K562 (cell line): ENCODE measurements around the gene AP2A2. TPM values are rescaled to one million over a fixed set of nuclear protein-coding genes. Genes with fewer than 3 reads are reported as not detected.

Experiments used
- ATAC-seq: fragments of 200-7000 bp; cut with Tn5 transposase; 3 replicates; pipeline ENCODE4 v1.9.1; 2020; ENCODE audit warnings: moderate library complexity
- BruUV-seq: library from RNA; stranded (reverse); fragments of 400-500 nt; replicated peaks from 2 replicates; lab custom pipeline; 2021; lab: Mats Ljungman, UMichigan
- CTCF ChIA-PET: fragments of 300-600 bp; formaldehyde crosslinking; extraction: SDS; loops from one replicate; lab custom pipeline; 2021; ENCODE audit warnings: low intra/inter-chr PET ratio; lab: Yijun Ruan, JAX
- POLR2A ChIA-PET: fragments of 300-600, 350-650 bp; sonication (Branson Sonifier 250); formaldehyde crosslinking; extraction: SDS; loops from one replicate; lab custom pipeline; 2021; ENCODE audit warnings: antibody characterized with exemption, inconsistent platforms; lab: Yijun Ruan, JAX
- DNase-seq, 4 experiments: peaks; one replicate each; pipeline versions ENCODE4 v3.0.0 to v3.0.0-alpha.2; 2011 to 2018; ENCODE audit warnings: low spot score in 3 of 4, mixed read lengths in 3 of 4; ENCODE audit errors: extremely low read depth in 1 of 4
- FAIRE-seq: peaks from 2 replicates; lab custom pipeline; 2011; peaks lifted over from hg19 to GRCh38; lab: Jason Lieb, UNC
- H2AFZ ChIP-seq: 2 replicates; pipeline ENCODE4 v1.6.0; 2011; ENCODE audit warnings: low read depth, low read length, control low read depth, inconsistent platforms
- H3K27ac ChIP-seq: fragments of 200-600 bp; 3 replicates; pipeline ENCODE4 v1.8.0; 2011; ENCODE audit warnings: low read depth, mild to moderate bottlenecking, control low read depth, inconsistent platforms, low read length, moderate library complexity, mixed read lengths; ENCODE audit errors: extremely low read depth
- H3K27me3 ChIP-seq, 2 experiments: fragments of 300-600 bp in 1 of 2; 2 replicates in 1 of 2; 3 replicates in 1 of 2; pipeline versions ENCODE4 v1.6.0 to v1.8.0; 2011; ENCODE audit warnings: inconsistent platforms in 2 of 2, low read length in 2 of 2, mild to moderate bottlenecking in 1 of 2, mixed read lengths in 1 of 2, moderate library complexity in 1 of 2; ENCODE audit not compliant: control insufficient read depth in 2 of 2, insufficient read depth in 2 of 2
- H3K36me3 ChIP-seq: fragments of 300-600 bp; 3 replicates; pipeline ENCODE4 v1.8.0; 2011; ENCODE audit warnings: mild to moderate bottlenecking, low read length, inconsistent platforms; ENCODE audit not compliant: control insufficient read depth, insufficient read depth
- H3K4me1 ChIP-seq, 2 experiments: fragments of 200-600 bp in 1 of 2; replicated peaks in 1 of 2; 2 replicates in 1 of 2; 3 replicates in 1 of 2; pipeline versions ENCODE4 v1.5.1 to v1.8.0; 2011; ENCODE audit warnings: inconsistent platforms in 2 of 2, low read length in 2 of 2, mild to moderate bottlenecking in 1 of 2, mixed read lengths in 1 of 2, moderate library complexity in 1 of 2; ENCODE audit not compliant: control insufficient read depth in 2 of 2, insufficient read depth in 2 of 2
- H3K4me2 ChIP-seq: 2 replicates; pipeline ENCODE4 v1.6.1; 2011; ENCODE audit warnings: low read length, control low read depth, inconsistent platforms, mixed read lengths; ENCODE audit not compliant: insufficient read depth
- H3K4me3 ChIP-seq: fragments of 200-600 bp; sonication (generic), shearing (Covaris generic); 2 replicates; pipeline ENCODE4 v1.5.1; 2016; ENCODE audit warnings: control low read depth, inconsistent platforms
- H3K79me2 ChIP-seq: fragments of 200-600 bp; 3 replicates; pipeline ENCODE4 v1.8.0; 2011; ENCODE audit warnings: low read length, inconsistent platforms; ENCODE audit not compliant: control insufficient read depth, insufficient read depth
- H3K9ac ChIP-seq, 2 experiments: 2 replicates each; pipeline versions ENCODE4 v1.6.0 to v1.6.1; 2011; ENCODE audit warnings: low read depth in 2 of 2, low read length in 2 of 2, control low read depth in 1 of 2, inconsistent platforms in 1 of 2, mild to moderate bottlenecking in 1 of 2, mixed read lengths in 1 of 2; ENCODE audit not compliant: insufficient read depth in 1 of 2
- H3K9me1 ChIP-seq: one replicate; pipeline ENCODE4 v1.6.0; 2011; ENCODE audit warnings: inconsistent platforms, mild to moderate bottlenecking, low read length, moderate library complexity; ENCODE audit not compliant: control insufficient read depth, insufficient read depth
- H3K9me3 ChIP-seq: replicated peaks from 2 replicates; pipeline ENCODE4 v1.5.1; 2011; ENCODE audit warnings: low read depth, low read length, inconsistent platforms; ENCODE audit not compliant: control insufficient read depth, insufficient read depth
- H4K20me1 ChIP-seq: replicated peaks from 2 replicates; pipeline ENCODE4 v1.6.1; 2011; ENCODE audit warnings: low read length, inconsistent platforms, mixed read lengths; ENCODE audit not compliant: control insufficient read depth, insufficient read depth
- ADNP ChIP-seq: fragments of 200-800 bp; sonication (Bioruptor generic); IDR thresholded peaks from 2 replicates; pipeline ENCODE4 v1.6.1; 2016; ENCODE audit warnings: missing genetic modification characterization, missing compliant biosample characterization
- FOXM1 ChIP-seq, 2 experiments: fragments of 450-650 bp in 1 of 2; sonication (generic) in 1 of 2; formaldehyde crosslinking in 1 of 2; IDR thresholded peaks; 2 replicates each; pipeline versions ENCODE4 v1.6.1 to v1.9.0; 2017 to 2022; ENCODE audit warnings: low read depth in 2 of 2, mild to moderate bottlenecking in 2 of 2, missing genetic modification reagents in 1 of 2, moderate library complexity in 1 of 2
- OTX1 ChIP-seq: fragments of 450-650 bp; formaldehyde crosslinking; IDR thresholded peaks from 2 replicates; pipeline ENCODE4 v1.4.0; 2022; ENCODE audit warnings: mild to moderate bottlenecking
- SMC3 ChIP-seq: conservative IDR thresholded peaks from 2 replicates; pipeline ENCODE4 v1.6.1; 2011; ENCODE audit warnings: low read depth, low read length, improper control_type of control experiment; ENCODE audit not compliant: insufficient read depth
- TAF1 ChIP-seq: IDR thresholded peaks from 2 replicates; pipeline ENCODE4 v1.6.1; 2011; ENCODE audit warnings: mild to moderate bottlenecking, low read length, moderate library complexity; ENCODE audit not compliant: insufficient read depth, control insufficient read depth, severe bottlenecking; ENCODE audit errors: extremely low read depth
- TCF3 ChIP-seq: sonication (generic); formaldehyde crosslinking; IDR thresholded peaks from 2 replicates; pipeline ENCODE4 v1.4.0; 2020; ENCODE audit warnings: mild to moderate bottlenecking, missing genetic modification reagents
- WGBS: fragments of 100-300 bp; shearing (Covaris generic); methylation state at CpG from one replicate; pipeline ENCODE4 v1.1.6; 2016; ENCODE audit warnings: low coverage, mixed read lengths; ENCODE audit not compliant: insufficient coverage; ENCODE audit errors: missing lambda C conversion rate; 5-methylcytosine and 5-hydroxymethylcytosine counted together
- in situ Hi-C: fragments of 300-500 bp; cut with MboI; formaldehyde crosslinking; loops from 4 replicates; pipeline ENCODE4 v1.15.0; 2018; ENCODE audit warnings: inconsistent platforms, mixed read lengths
- intact Hi-C: fragments of 100-400 bp; cut with micrococcal nuclease; formaldehyde crosslinking; loops from 2 replicates; pipeline ENCODE4 v1.14.2; 2022
- polyA plus RNA-seq, 8 experiments: library from polyadenylated mRNA; depleted of rRNA in 4 of 8; stranded (reverse) in 5 of 8; unstranded in 3 of 8; fragments of >200 nt; fragmentation: Nextera tagmentation in 2 of 8; fragmentation: Illumina TruSeq in 1 of 8; extraction: Ambion mirVana in 2 of 8; extraction: Trizol in 1 of 8; gene quantifications; 2 replicates each; pipeline versions ENCODE4 v1.2.1 to v1.2.3, GENCODE V29; 2011 to 2014; ENCODE audit warnings: inconsistent platforms in 1 of 8, missing spikeins in 1 of 8
- total RNA-seq, 7 experiments: library from RNA; depleted of rRNA in 6 of 7; stranded (reverse); fragments of >200 nt in 6 of 7; fragmentation: Illumina TruSeq in 2 of 7; extraction: Trizol in 2 of 7; gene quantifications; 2 replicates each; pipeline versions ENCODE4 v1.2.1 to v1.2.3, GENCODE V29; 2011 to 2021; ENCODE audit warnings: low replicate concordance in 1 of 7

The AP2A2 gene
- total and polyA plus RNA-seq, 9 of the 15 experiments (the other 6 are each of a cell fraction or from before 2014, with no cell fraction given): 0.69 to 41.7 (median 15.2) TPM

- TF ChIP-seq TCF3 (CRISPR knock-in tag): peak; percentile 37; the same call in 1 of the 2 replicates
- TF ChIP-seq SMC3: no peak
- TF ChIP-seq FOXM1 (IDR thresholded peaks at IDR 0.05; ENCODE audit: low read depth): no peak
- TF ChIP-seq FOXM1 (CRISPR knock-in tag; IDR thresholded peaks at IDR 0.05; ENCODE audit: low read depth): no peak
- CTCF ChIA-PET: no interaction called here
- Histone ChIP-seq H3K4me3 (no peak overlapping the region), H2AFZ (no peak overlapping the region), H3K9ac (no peak overlapping the region), H3K79me2 (peaks cover 2% of the 10 kb centered on the region; the same call in 1 of the 3 replicates), H3K9me3 (no peaks in the 10 kb centered on the region; the same call in 1 of the 2 replicates), H3K27me3 (no peaks in the 10 kb centered on the region), H3K27ac (no peak overlapping the region), H4K20me1 (no peaks in the 10 kb centered on the region), H3K4me1 (peaks cover 0 to 3% of the 10 kb centered on the region in 2 experiments; a peak in 1 of 5 replicates), H3K36me3 (peaks cover 21% of the 10 kb centered on the region; the same call in 2 of the 3 replicates), H3K9me1 (no peaks in the 10 kb centered on the region), H3K4me2 (no peak overlapping the region)
- BruUV-seq: no TSS peak
- in situ Hi-C loops (no loop called here), intact Hi-C loops (no loop called here)
- WGBS: 82% methylated on average over 5 of the region's 5 CpGs
- DNase-seq (peak in 2 of 4 experiments; percentile 47 to 49), FAIRE-seq (no peak), ATAC-seq (no peak)
- POLR2A ChIA-PET: interaction anchor here (0.6 kb wide), 1 partner anchor 12 kb away, joined by 3 read pairs; no protein-coding TSS in a partner anchor
These were observed 37.0 kb downstream of the AP2A2 start for GRCh38 chr11:962688-963087.

- DNase-seq (no peak), ATAC-seq (no peak), FAIRE-seq (no peak)
- Histone ChIP-seq H3K27me3 (no peaks in the 10 kb centered on the region), H3K9me3 (no peaks in the 10 kb centered on the region; the same call in 1 of the 2 replicates), H2AFZ (no peak overlapping the region), H3K4me3 (no peak overlapping the region), H3K4me1 (peaks cover 0 to 3% of the 10 kb centered on the region in 2 experiments; a peak in 1 of 5 replicates), H3K79me2 (no peaks in the 10 kb centered on the region; the same call in 2 of the 3 replicates), H3K9me1 (no peaks in the 10 kb centered on the region), H3K9ac (no peak overlapping the region), H3K36me3 (peaks cover 18% of the 10 kb centered on the region; the same call in 2 of the 3 replicates), H3K27ac (no peak overlapping the region), H4K20me1 (no peaks in the 10 kb centered on the region), H3K4me2 (no peak overlapping the region)
- BruUV-seq: no TSS peak
- intact Hi-C loops: no loop called here
- TF ChIP-seq TAF1 (no peak), ADNP (no peak), OTX1 (no peak)
- ChIA-PET POLR2A (no interaction called here), CTCF (no interaction called here)
- in situ Hi-C loops: no loop called here
- 89% methylated on average over 7 of the region's 7 CpGs for WGBS
These were observed 38.2 kb downstream of the AP2A2 start for GRCh38 chr11:963852-964251.
